ENCODE results near the gene STX8.

STX8 gene

DNA sequence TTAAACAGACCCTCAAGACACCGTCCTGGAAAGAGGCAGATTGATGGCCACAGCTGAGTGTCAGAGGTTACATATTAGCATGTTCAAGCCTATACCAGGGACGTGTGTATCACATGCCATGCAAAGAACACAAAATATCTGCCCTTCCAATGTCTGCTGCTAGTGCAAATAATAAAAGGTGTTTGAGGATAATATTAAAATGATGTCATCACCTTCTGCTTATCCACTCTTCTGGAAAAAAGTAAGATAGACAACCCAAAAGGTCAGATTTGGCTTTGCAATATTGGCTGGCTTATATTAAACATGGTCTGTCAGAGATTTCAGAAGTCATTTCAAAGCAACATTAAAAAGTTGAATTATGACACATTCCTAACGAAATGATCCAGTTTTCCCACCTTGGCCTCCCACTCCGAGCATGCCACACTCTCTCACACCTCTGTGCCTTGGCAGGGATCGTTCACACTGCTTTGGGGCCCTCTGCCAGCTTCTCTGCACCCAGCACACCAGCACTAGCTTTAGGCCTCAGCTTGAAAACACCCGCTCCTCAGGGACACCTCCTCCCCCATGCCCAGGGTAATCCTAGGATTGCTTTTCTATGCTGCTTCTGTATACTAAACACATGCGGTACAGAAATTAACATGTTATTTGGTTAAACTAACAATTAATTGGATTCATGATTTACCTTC lies 306.1 kb downstream of the STX8 start:
- in situ Hi-C loops (cut with HindIII; ENCODE audit: low sequenced_read_pairs), result no loop called here
- DNase-seq (ENCODE audit: low read depth, low spot score), result no peak
- TF ChIP-seq CTCF (IDR thresholded peaks at IDR 0.05; ENCODE audit: low read depth, low read length), result no peak
- no peak overlapping the region for H3K4me3 ChIP-seq (ENCODE audit: low read depth, low read length)

GRCh38 chr17:9268546-9268945 lies 307.1 kb downstream of the STX8 start:
- DNase-seq (ENCODE audit: low read depth, low spot score), result no peak
- TF ChIP-seq CTCF (IDR thresholded peaks at IDR 0.05; ENCODE audit: low read depth, low read length), result no peak
- H3K4me3 ChIP-seq (ENCODE audit: low read depth, low read length), result no peak overlapping the region
- in situ Hi-C loops (cut with HindIII; ENCODE audit: low sequenced_read_pairs), result no loop called here

DNA sequence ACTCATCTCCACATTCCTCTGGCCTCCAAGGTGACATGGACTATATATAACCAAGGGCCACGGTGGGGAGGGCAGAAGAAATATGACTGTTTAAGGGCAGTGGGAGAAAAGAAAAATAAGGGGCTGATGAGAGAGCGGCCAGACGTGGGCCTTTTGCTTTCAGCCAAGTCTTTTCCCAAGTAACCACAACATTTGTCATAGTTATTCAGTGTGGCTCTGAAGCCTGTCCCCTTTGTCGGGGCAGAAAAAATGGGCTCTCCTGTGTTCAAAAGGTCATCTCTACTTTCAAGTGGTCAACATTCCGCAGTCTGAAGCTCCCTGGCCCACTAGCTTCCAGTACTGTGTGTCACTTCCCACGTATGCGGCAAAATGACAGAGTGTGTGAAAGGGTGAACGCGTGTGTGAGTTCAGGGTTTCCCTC lies 308.9 kb downstream of the STX8 start:
- TF ChIP-seq CTCF (IDR thresholded peaks at IDR 0.05; ENCODE audit: low read depth, low read length), result no peak

DNA sequence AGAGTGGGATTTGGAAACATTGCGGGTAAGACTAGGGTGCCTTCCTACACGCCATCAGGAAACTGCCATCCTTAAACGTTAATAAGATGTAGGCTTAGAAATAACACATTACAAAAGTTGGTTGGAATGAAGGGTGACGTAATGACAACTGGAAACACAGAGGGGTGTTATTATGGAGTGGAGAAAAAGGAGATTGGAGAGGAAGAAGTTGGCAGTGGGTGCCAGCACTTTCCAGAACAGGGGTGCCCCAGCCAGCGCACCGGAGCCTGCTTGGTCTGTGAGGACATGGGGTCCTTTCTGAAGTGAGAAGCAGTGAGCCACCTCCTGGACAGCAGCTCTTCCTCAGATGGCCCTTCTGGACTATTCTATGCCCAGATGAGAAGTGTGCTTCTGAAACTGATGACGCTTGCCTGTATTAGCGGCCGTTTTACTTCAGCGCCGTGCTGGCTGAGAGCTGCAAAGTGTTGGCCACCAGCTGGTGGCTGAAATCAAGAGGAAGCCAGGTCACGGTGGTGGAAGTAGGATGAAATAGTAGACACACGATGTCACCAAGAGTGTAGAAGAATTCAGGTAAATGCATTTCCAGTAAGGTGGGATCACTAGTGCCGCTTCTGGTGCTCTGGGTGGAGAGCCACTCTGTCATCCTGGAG lies 309.5 kb downstream of the STX8 start:
- in situ Hi-C loops (cut with HindIII; ENCODE audit: low sequenced_read_pairs), result no loop called here
- no peak for TF ChIP-seq CTCF (IDR thresholded peaks at IDR 0.05; ENCODE audit: low read depth, low read length)
- DNase-seq (ENCODE audit: low read depth, low spot score), result no peak
- H3K4me3 ChIP-seq (ENCODE audit: low read depth, low read length), result no peak overlapping the region

More for the DNA sequence above, 308.9 kb downstream of the STX8 start:
- H3K4me3 ChIP-seq (ENCODE audit: low read depth, low read length), result no peak overlapping the region
- in situ Hi-C loops (cut with HindIII; ENCODE audit: low sequenced_read_pairs), result no loop called here
- DNase-seq (ENCODE audit: low read depth, low spot score), result peak; percentile 30

DNA sequence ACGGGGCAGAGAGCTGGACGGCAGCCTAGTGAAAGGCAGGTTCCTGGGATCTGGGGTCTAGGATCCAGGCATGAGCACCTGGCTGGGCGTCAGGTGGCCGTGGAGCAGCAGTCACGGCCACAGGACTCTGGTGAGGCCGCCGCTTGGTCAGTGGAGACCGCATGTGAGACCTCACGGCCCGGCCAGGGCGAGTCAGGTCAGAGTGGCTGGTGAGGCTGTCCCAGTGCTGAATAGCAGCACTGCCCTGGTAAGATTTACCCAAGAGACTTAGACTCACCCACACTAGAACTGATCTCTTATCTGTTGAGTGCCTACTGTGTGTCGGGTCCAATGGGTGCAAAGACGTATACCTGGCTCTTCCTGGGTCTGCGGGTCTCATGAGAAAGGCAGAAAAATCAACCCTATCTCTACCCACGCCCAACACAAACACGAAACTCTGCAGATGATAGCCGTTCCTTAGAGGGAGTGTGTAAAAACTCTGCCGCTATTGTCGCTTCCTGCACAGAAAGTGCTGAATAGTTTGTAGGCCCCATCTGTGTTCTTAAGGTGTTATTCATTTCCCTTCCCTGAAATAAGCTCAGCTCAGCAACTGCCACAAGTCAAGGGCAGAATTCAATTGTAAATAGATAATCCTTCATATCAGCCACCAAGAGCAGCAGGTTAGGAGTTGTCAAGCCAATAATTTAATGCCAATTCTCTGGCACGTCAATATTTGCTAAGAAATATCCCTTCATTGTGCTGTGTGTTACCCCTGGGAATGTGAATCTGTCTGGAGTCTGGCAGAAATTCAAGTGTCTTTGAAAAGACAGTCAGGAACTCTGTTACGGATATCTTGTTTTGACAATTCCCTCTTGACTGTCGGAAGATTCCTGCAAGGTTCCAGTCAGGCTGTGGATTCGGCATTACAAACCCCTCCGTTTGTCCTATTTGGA lies 314.3 kb downstream of the STX8 start:
- TF ChIP-seq CTCF (IDR thresholded peaks at IDR 0.05; ENCODE audit: low read depth, low read length), result no peak
- DNase-seq (ENCODE audit: low read depth, low spot score), result no peak
- no peak overlapping the region for H3K4me3 ChIP-seq (ENCODE audit: low read depth, low read length)
- in situ Hi-C loops (cut with HindIII; ENCODE audit: low sequenced_read_pairs), result no loop called here

GRCh38 chr17:9259419-9259818 lies 316.2 kb downstream of the STX8 start:
- no peak for TF ChIP-seq CTCF (IDR thresholded peaks at IDR 0.05; ENCODE audit: low read depth, low read length)
- in situ Hi-C loops (cut with HindIII; ENCODE audit: low sequenced_read_pairs), result no loop called here
- DNase-seq (ENCODE audit: low read depth, low spot score), result no peak
- no peak overlapping the region for H3K4me3 ChIP-seq (ENCODE audit: low read depth, low read length)
